SK-N-SH (cell line): ENCODE measurements around the gene ARL5C. TPM values are rescaled to one million over a fixed set of nuclear protein-coding genes. Genes with fewer than 3 reads are reported as not detected.

ENCODE experiments used
- CTCF ChIA-PET: fragments of 300-600, 350-600 bp; formaldehyde crosslinking; extraction: SDS; loops from one replicate; lab custom pipeline; 2021; lab: Yijun Ruan, JAX
- POLR2A ChIA-PET: fragments of 350-600 bp; sonication (Branson Sonifier 250); formaldehyde crosslinking; extraction: SDS; loops from one replicate; lab custom pipeline; 2020; ENCODE audit warnings: antibody characterized with exemption, inconsistent platforms; lab: Yijun Ruan, JAX
- DNase-seq: peaks from one replicate; pipeline ENCODE4 v3.0.0; 2012
- H2AFZ ChIP-seq: fragments of 200-600 bp; sonication (generic); 2 replicates; pipeline ENCODE4 v1.8.1; 2016; ENCODE audit warnings: antibody characterized with exemption, mild to moderate bottlenecking, low read depth
- H3F3A ChIP-seq: fragments of 200-600 bp; sonication (generic); replicated peaks from 2 replicates; pipeline ENCODE3; 2016; ENCODE audit warnings: antibody characterized with exemption, mild to moderate bottlenecking; ENCODE audit not compliant: insufficient read depth
- H3K27ac ChIP-seq, 2 experiments: fragments of 200-500 bp in 1 of 2; fragments of 200-600 bp in 1 of 2; sonication (Bioruptor generic) in 1 of 2; sonication (generic), shearing (Covaris generic) in 1 of 2; 2 replicates each; pipeline versions ENCODE4 v1.5.1 to v1.6.1; 2014 to 2016; ENCODE audit warnings: low read depth in 2 of 2, inconsistent platforms in 1 of 2, low read length in 1 of 2, mild to moderate bottlenecking in 1 of 2, mixed read lengths in 1 of 2
- H3K27me3 ChIP-seq: fragments of 200-600 bp; sonication (generic), shearing (Covaris generic); 2 replicates; pipeline ENCODE4 v1.6.1; 2016; ENCODE audit warnings: mixed run types; ENCODE audit not compliant: insufficient read depth
- H3K36me3 ChIP-seq, 2 experiments: fragments of 200-500 bp in 1 of 2; fragments of 200-600 bp in 1 of 2; sonication (Bioruptor generic) in 1 of 2; sonication (generic) in 1 of 2; replicated peaks in 1 of 2; 2 replicates each; pipeline versions ENCODE3 to v1.5.1; 2014 to 2016; ENCODE audit warnings: low read length in 1 of 2, mild to moderate bottlenecking in 1 of 2; ENCODE audit not compliant: insufficient read depth in 2 of 2, control insufficient read depth in 1 of 2
- H3K4me1 ChIP-seq, 2 experiments: fragments of 200-500 bp in 1 of 2; fragments of 200-600 bp in 1 of 2; sonication (Bioruptor generic) in 1 of 2; sonication (generic), shearing (Covaris generic) in 1 of 2; 2 replicates each; pipeline versions ENCODE4 v1.5.1 to v1.6.1; 2014 to 2016; ENCODE audit warnings: low read depth in 1 of 2, low read length in 1 of 2, mixed run types in 1 of 2; ENCODE audit not compliant: insufficient read depth in 2 of 2, control insufficient read depth in 1 of 2
- H3K4me2 ChIP-seq: fragments of 200-600 bp; sonication (generic), shearing (Covaris generic); 2 replicates; pipeline ENCODE4 v1.6.1; 2017; ENCODE audit warnings: mixed run types
- H3K4me3 ChIP-seq, 2 experiments: fragments of 200-500 bp in 1 of 2; fragments of 200-600 bp in 1 of 2; sonication (Bioruptor generic) in 1 of 2; sonication (generic), shearing (Covaris generic) in 1 of 2; 2 replicates each; pipeline versions ENCODE4 v1.5.1 to v1.8.1; 2014 to 2016; ENCODE audit warnings: low read depth in 2 of 2, inconsistent platforms in 1 of 2, low read length in 1 of 2, mild to moderate bottlenecking in 1 of 2, mixed read lengths in 1 of 2, moderate library complexity in 1 of 2
- H3K79me2 ChIP-seq: fragments of 200-600 bp; sonication (generic); 2 replicates; pipeline ENCODE4 v1.8.1; 2017; ENCODE audit warnings: mild to moderate bottlenecking; ENCODE audit not compliant: insufficient read depth
- H3K9ac ChIP-seq: fragments of 200-600 bp; sonication (generic); 2 replicates; pipeline ENCODE4 v1.6.1; 2017; ENCODE audit warnings: mixed run types
- H3K9me2 ChIP-seq: fragments of 200-600 bp; sonication (generic); 2 replicates; pipeline ENCODE4 v1.6.1; 2017; ENCODE audit warnings: mixed run types
- H3K9me3 ChIP-seq: fragments of 200-600 bp; sonication (generic); 2 replicates; pipeline ENCODE4 v1.6.1; 2017; ENCODE audit warnings: mixed run types, mild to moderate bottlenecking, moderate library complexity
- H4K20me1 ChIP-seq: fragments of 200-600 bp; sonication (generic); 2 replicates; pipeline ENCODE4 v1.6.1; 2017; ENCODE audit warnings: mild to moderate bottlenecking, mixed run types; ENCODE audit not compliant: insufficient read depth
- ELF1 ChIP-seq: IDR thresholded peaks from 2 replicates; pipeline ENCODE4 v1.4.0; 2012
- GABPA ChIP-seq: IDR thresholded peaks from 2 replicates; pipeline ENCODE4 v1.4.0; 2012; ENCODE audit warnings: low read depth, mild to moderate bottlenecking
- GATA2 ChIP-seq: sonication (generic); formaldehyde crosslinking; IDR thresholded peaks from 2 replicates; pipeline ENCODE4 v1.5.0; 2020; ENCODE audit warnings: mild to moderate bottlenecking, missing genetic modification reagents
- NRF1 ChIP-seq: IDR thresholded peaks from 2 replicates; pipeline ENCODE4 v1.6.1; 2012; ENCODE audit warnings: low read depth, mild to moderate bottlenecking, low read length
- ZBTB33 ChIP-seq: IDR thresholded peaks from 2 replicates; pipeline ENCODE4 v1.4.0; 2012; ENCODE audit warnings: low read depth, borderline replicate concordance
- WGBS: methylation state at CpG from one replicate; pipeline ENCODE4 v1.1.6; 2017; ENCODE audit warnings: low lambda C conversion rate; 5-methylcytosine and 5-hydroxymethylcytosine counted together
- polyA plus RNA-seq, 3 experiments: library from polyadenylated mRNA; depleted of rRNA; stranded (reverse); fragments of >200 nt; gene quantifications; 2 replicates each; pipeline ENCODE4 v1.2.3, GENCODE V29; 2012
- TF ChIP-seq, protein P1 (sequence below): fragments of 150-350 bp; IDR thresholded peaks from 2 replicates; pipeline ENCODE4 v1.6.1; 2016; ENCODE audit warnings: mild to moderate bottlenecking, low read depth, low read length

Gene ARL5C
- polyA plus RNA-seq, 1 of the 3 experiments (the other 2 are of a cell fraction): not detected

- no peaks in the 10 kb centered on the region for H3K9me3 ChIP-seq
- no peak overlapping the region for H3K27ac ChIP-seq
- TF ChIP-seq ZBTB33: no peak
- TF ChIP-seq GABPA: no peak
- H3K4me1 ChIP-seq: peaks cover 0 to 17% of the 10 kb centered on the region in 2 experiments; a peak in 1 of 4 replicates
- DNase-seq: no peak
- H4K20me1 ChIP-seq: no peaks in the 10 kb centered on the region
- ChIA-PET POLR2A (no interaction called here), CTCF (interaction anchor here (1.7 kb wide), 1 partner anchor 11 kb away, joined by 6 read pairs; no protein-coding TSS in a partner anchor)
- H3F3A ChIP-seq: no peaks in the 10 kb centered on the region
- no peaks in the 10 kb centered on the region for H3K36me3 ChIP-seq
- WGBS: 78% methylated on average over 2 of the region's 2 CpGs
- no peak overlapping the region for H3K9ac ChIP-seq
- no peak overlapping the region for H3K4me3 ChIP-seq
- H3K9me2 ChIP-seq: no peaks in the 10 kb centered on the region
- H3K79me2 ChIP-seq: no peaks in the 10 kb centered on the region
- no peaks in the 10 kb centered on the region for H3K27me3 ChIP-seq
- no peak overlapping the region for H3K4me2 ChIP-seq
- no peak overlapping the region for H2AFZ ChIP-seq
Measured at GRCh38 chr17:39113871-39114270, 52.1 kb downstream of the ARL5C start.

DNA sequence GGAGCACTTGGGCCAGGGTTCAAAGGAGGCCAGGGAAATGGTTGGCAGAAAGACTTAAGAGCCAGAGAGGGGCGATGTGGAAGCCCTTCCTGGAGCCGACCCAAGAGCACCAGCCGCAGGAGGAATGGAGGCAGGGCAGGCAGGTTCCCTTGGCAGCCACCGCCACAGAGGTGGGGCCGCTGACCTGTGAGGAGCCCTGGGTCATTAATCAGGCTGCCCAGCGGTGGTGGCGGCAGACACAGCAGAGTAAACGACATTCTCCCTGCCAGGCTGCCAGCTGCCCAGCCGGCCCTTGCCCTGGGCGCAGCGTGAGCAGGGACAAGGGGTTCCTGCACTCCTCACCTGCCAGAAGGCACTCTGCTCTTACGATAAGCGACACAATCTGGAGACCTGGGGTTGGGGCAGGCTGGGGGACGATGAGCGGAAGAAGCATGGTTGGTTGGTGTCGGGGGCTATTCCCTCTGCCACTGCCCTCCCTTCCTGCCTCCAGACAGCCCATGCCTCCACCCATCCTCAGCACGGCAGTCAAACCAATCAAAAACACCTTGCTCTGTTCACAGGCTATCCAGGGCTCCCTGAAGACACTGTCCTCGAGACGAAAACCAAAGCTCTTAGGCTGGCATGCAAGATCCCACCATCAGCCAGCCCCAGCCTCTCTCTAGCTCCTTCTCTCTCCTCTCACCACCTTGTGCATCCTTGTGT is 55.4 kb downstream of the ARL5C start:
- Histone ChIP-seq H3K27ac (peak overlapping the region in 1 of 2 experiments; percentile 34; a peak in 1 of 4 replicates), H4K20me1 (no peaks in the 10 kb centered on the region), H3K9me2 (no peaks in the 10 kb centered on the region), H3K27me3 (peaks cover 12% of the 10 kb centered on the region), H3K9ac (no peak overlapping the region), H3K36me3 (no peaks in the 10 kb centered on the region), H3K79me2 (no peaks in the 10 kb centered on the region), H3K4me2 (no peak overlapping the region), H3K9me3 (no peaks in the 10 kb centered on the region), H3K4me1 (peaks cover 0 to 17% of the 10 kb centered on the region in 2 experiments; a peak in 1 of 4 replicates), H3K4me3 (no peak overlapping the region), H3F3A (no peaks in the 10 kb centered on the region), H2AFZ (no peak overlapping the region)
- peak; percentile 70 for DNase-seq
- POLR2A ChIA-PET: no interaction called here
- WGBS: 43% methylated on average over 11 of the region's 19 CpGs
- CTCF ChIA-PET: interaction anchor here (1.4 to 3.6 kb wide), 3 partner anchors 42 to 127 kb away, joined by 3 to 17 read pairs (median 6); partner anchors contain the start of gene PLXDC1
- TF ChIP-seq GATA2 (CRISPR knock-in tag): peak; percentile 49; the same call in 1 of the 2 replicates
- TF ChIP-seq, protein P1, sequence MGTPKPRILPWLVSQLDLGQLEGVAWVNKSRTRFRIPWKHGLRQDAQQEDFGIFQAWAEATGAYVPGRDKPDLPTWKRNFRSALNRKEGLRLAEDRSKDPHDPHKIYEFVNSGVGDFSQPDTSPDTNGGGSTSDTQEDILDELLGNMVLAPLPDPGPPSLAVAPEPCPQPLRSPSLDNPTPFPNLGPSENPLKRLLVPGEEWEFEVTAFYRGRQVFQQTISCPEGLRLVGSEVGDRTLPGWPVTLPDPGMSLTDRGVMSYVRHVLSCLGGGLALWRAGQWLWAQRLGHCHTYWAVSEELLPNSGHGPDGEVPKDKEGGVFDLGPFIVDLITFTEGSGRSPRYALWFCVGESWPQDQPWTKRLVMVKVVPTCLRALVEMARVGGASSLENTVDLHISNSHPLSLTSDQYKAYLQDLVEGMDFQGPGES: no peak
- TF ChIP-seq ELF1: no peak
- no peak for TF ChIP-seq NRF1
- no peak for TF ChIP-seq ZBTB33
